ENCODE measurements around the gene CHAT.

Gene CHAT

GRCh38 chr10:49597426-49598163, 16.2 kb upstream of the CHAT start:
- DNase-seq, result no peak

- no peak for DNase-seq
These were observed 15.5 kb upstream of the CHAT start for GRCh38 chr10:49598164-49598856.

GRCh38 chr10:49598986-49599385, 14.9 kb upstream of the CHAT start:
- DNase-seq, result no peak

- no peak for DNase-seq
These were observed 14.3 kb upstream of the CHAT start for GRCh38 chr10:49599546-49599945.

GRCh38 chr10:49600046-49600445, 13.8 kb upstream of the CHAT start:
- no peak for DNase-seq

GRCh38 chr10:49600781-49601400, 12.9 kb upstream of the CHAT start:
- no peak for DNase-seq

- no peak for DNase-seq
These were observed 12.0 kb upstream of the CHAT start for GRCh38 chr10:49601857-49602256.

GRCh38 chr10:49602380-49603023, 11.3 kb upstream of the CHAT start:
- no peak for DNase-seq

GRCh38 chr10:49605216-49605938, 8.5 kb upstream of the CHAT start:
- DNase-seq, result no peak

- no peak for DNase-seq
These were observed 7.8 kb upstream of the CHAT start for GRCh38 chr10:49605939-49606509.

GRCh38 chr10:49606981-49607535, 6.8 kb upstream of the CHAT start:
- no peak for DNase-seq

- DNase-seq, result no peak
These were observed 5.5 kb upstream of the CHAT start for GRCh38 chr10:49608166-49609005.

- no peak for DNase-seq
These were observed 4.9 kb upstream of the CHAT start for GRCh38 chr10:49609006-49609282.

- DNase-seq, result no peak
These were observed 4.3 kb upstream of the CHAT start for GRCh38 chr10:49609283-49610113.

GRCh38 chr10:49610114-49610457, 3.8 kb upstream of the CHAT start, which contains the start of gene SLC18A3:
SLC18A3 (plus strand) TSS chr10:49610310; CDS start chr10:49610741, 431 bp downstream.
- DNase-seq, result no peak

- no peak for DNase-seq
These were observed 3.2 kb upstream of the CHAT start for GRCh38 chr10:49610458-49611165.

GRCh38 chr10:49611166-49611815, 2.5 kb upstream of the CHAT start:
- DNase-seq, result no peak

- DNase-seq, result no peak
These were observed 1.9 kb upstream of the CHAT start for GRCh38 chr10:49611816-49612512.
